HCEC 1CT (cell line): ENCODE results near the gene SRM.
"Not testable (repeated sequence)": the region's sequence is repeated elsewhere in the genome, so short reads cannot be mapped to it uniquely, and the experiment has no call there.

Experiments
- DNase-seq: peaks from one replicate; pipeline ENCODE4 v3.0.0-alpha.2; 2017

SRM gene

DNA sequence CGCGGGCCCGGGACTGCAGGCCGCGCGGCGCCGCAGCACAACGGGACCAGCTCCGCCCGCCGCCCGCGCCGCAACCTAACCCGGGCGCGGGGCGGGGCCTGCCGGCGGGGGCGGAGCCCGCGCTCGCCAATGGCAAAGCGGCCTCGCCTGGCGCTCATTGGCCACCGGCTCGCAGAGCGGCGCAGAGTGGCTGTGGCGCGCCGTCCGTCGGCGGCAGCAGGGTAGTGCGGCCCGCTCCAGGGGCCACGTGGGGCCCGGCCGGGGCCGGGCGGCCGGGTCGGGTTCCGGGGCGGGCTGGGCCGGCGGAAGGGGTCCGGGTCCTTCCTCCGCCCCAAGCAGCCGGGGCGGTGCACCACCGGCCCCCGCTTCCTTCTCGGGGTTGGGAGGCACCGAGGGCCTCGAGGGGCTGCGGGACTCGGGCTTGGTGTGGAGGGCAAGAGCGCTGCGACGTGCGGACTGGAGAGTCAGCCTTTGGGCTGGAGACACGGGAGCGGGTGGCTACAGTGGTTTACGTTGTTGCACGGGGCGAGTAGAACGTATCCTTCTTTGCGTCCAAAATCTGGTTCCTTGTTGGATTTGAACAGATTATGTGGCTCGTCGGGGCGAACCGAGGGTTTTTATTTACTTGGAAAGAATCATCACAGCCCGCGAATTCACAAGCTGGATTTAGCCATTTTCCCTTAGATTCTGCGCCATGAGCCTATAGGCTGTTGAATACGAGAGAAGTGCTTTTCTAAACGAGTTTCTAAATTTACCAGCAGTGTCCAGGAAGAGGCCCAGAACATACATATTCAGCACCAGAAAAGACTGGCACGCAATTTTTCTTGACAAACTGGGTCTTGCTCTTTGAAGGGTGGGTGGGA is at the start of gene SRM:
SRM (minus strand) TSS at position 51 of the 863 bp plus-strand sequence. CDS start 75 bp downstream, outside the sequence.
- DNase-seq = peak; percentile 92

DNA sequence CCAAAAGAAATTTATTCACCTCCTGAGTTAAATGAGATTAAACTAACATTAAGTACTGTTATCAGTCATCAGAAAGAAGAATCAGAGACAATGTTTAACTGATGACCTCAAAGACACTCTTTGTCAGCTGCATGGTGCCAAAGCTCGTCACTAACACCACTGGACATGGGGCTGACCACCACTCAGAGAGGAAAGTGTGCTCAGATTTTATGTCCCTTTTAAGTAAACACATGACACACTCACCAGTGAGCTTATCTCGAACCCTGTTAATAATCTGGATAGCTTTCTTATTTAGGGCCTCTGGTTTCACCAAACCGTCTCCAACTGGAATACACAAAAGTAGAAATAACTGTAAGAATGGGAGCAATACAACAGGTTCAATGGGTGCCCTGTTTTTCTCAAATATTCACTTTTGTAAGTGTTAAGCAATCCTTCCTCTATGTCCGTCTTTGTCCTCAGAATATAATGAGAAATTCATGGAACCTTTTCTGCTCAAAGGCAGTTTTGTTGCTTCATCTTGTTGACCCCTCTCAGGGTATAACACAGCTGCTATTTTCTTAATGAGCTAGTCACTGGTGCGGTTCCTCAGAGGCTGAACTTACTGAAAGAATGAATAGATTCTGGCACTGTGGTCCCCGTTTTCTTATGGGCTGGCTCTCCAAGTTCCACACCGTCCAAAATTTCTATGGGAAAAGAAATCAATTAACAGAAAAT is 49.4 kb upstream of the SRM start:
- no peak for DNase-seq

DNA sequence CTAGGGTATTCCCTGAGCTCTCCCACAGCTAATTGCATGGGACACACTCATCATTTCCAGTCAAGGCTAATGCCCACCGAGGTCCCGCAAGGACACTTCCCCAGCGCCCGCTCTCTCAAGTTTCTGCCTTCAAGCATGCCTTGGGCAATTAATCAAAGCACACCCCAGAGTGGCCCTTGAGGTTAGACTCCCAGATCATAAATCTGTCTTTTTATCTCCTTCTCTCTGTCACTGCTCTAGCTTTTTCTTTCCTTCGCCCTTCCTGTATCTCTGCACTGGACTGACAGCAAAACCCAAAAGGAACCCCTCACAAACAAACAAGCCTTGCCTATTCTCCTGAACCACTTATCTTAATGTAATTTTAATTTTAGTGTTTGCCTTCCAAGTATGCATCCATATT is 47.8 kb upstream of the SRM start:
- DNase-seq = no peak

GRCh38 chr1:11105586-11105985 is 45.8 kb upstream of the SRM start:
- DNase-seq = no peak

GRCh38 chr1:11101347-11101746 is 41.5 kb upstream of the SRM start:
- no peak for DNase-seq

DNA sequence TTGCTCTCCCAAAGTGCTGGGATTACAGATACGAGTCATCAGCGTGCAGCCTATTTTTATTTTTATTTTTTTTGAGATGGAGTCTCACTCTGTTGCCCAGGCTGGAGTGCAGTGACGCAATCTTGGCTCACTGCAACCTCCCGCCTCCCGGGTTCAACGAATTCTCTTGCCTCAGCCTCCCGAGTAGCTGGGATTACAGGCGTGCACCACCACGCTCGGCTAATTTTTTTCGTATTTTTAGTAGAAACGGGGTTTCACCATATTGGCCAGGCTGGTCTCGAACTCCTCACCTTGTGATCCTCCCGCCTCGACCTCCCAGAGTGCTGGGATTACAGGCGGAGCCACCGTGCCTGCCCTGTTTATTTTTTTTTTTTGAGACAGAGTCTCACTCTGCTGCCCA is 41.0 kb upstream of the SRM start:
- DNase-seq = not testable (repeated sequence)

DNA sequence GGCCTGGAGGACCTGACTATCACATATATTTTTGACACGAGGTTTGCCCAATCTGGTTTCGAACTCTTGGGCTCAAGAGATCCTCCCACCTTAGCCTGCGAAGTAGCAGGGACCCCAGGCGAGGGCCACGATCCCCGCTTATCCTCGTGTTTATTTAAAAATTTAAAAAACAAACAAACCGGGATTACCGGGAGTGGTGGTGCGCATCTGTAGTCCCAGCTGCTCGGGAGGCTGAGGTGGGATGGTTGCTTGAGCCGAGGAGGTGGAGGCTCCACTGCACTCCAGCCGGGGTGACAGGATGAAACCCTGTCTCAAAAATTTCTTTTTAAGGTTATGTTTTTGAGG is 40.3 kb upstream of the SRM start:
- no peak for DNase-seq

- DNase-seq = peak; percentile 84
Observed at GRCh38 chr1:11099310-11100148, 39.7 kb upstream of the SRM start, which contains the start of gene EXOSC10. Gene EXOSC10, minus strand, starts transcription at chr1:11099869. Its CDS starts 38 bp downstream, at chr1:11099831.

- no peak for DNase-seq
Observed at GRCh38 chr1:11098931-11099309, 39.1 kb upstream of the SRM start.

- not testable (repeated sequence) for DNase-seq
Observed at GRCh38 chr1:11083784-11084183, 24.0 kb upstream of the SRM start.

DNA sequence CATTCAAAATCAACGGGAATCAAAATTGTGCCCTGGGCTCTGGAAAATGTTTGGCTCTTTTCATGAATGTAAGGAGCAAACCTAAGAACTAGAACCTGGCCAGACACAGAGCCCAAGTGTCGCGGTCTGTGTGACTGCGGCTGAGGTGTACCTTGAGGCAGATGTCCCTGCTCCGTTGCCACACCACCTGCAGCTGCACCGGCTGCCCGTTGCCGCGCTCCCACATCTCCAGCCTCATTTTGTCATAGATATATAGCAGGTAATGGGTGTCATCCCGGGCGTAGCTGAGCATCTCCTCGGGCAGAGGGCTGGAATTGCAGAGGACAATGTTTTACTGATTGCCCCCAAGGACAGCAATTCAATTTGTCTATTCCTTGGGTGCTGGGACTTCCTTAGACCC is 21.1 kb upstream of the SRM start:
- DNase-seq = no peak

DNA sequence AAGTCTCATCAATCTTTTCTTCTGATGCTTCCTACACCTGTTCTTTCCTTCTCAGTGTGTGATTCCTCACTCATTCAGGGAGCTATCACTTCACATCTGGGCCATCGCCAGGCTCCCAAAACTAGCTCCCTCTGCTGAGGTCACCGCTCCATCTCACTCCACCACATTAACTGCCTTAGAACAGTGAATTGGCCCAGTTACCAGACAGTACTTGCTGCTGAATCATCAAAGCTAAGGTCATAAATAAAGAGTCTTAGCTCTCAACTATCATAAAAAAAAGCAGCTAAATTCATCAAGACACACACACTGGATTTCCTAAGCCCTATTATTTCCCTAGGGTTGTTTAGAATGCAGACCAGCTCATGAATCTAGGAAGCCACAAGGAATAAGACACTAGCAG is 18.8 kb upstream of the SRM start:
- DNase-seq = peak; percentile 40

- DNase-seq = not testable (repeated sequence)
Observed at GRCh38 chr1:11073398-11073797, 13.6 kb upstream of the SRM start.

DNA sequence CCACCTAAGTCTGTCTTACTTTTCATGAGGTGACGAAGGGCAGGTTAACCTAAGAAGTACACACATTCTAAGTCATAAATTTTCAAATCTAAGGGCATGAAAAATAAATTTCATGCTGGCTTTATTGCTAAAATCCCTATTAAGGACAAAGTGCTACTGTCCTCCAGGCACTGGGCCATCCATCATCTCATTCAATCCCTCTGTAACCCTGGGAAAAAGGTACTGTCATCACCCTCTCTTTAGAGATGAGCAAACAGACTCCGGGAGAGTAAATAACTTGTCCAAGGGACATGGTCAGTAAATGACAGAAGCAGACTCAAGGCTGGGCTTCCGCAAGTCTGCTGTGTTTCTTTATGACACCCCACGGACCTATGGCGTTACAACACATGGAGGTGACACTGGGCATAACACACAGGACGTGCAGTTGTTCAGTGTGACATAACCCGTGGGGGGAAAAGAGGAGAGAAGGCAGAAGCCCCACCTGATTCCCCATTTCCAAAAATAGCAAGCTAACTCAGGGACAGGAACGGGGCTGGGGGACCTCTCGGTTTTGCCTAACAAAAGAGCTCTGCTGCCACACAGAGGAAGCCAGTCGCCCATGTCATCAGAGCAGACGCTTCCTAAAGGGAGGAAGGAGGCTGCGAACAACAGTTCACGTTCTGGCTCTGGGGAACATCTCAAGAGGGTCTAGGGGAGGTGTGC is 12.5 kb upstream of the SRM start:
- DNase-seq = no peak

DNA sequence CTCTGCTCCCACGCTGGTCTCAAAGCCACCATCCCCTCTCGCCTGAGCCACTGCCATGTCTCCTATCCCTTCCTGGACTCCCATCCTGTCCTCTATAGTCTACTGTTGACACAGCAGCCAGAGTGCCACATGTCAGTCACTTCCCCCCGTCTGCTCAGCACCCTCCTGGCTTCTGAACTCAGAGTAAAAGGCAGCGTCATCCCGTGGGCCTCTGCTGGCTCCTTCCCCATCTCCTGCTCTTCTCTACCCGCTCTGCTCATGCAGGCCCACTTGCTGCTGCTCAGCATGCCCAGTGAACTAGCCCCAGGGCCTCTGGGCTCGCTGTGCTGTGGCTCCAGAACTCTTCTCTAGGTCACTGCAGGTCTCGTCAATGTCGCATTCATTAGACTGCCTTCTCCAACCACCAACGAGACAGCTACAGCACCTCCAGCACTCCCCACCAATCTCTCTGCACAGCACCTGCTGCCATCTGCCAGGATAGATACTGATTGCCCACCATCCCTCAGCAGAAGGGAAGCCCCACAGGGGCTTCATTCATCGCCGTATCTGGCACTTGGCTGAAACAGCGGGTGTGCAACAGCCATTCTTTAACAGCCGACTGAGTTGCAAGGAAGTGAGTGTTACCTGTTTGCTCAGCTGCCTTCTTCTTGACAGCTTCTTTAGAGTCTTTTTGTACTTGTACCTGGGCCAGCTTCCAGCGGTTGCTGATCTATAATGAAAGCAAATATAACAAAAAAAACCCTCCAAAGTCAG is 11.8 kb upstream of the SRM start:
- no peak for DNase-seq

GRCh38 chr1:11070876-11071275 is 11.1 kb upstream of the SRM start:
- no peak for DNase-seq

GRCh38 chr1:11068600-11069473 is 9.0 kb upstream of the SRM start:
- DNase-seq = no peak

- no peak for DNase-seq
Observed at GRCh38 chr1:11067716-11068599, 8.1 kb upstream of the SRM start.

- DNase-seq = no peak
Observed at GRCh38 chr1:11065796-11066195, 6.0 kb upstream of the SRM start.

- DNase-seq = no peak
Observed at GRCh38 chr1:11064942-11065341, 5.1 kb upstream of the SRM start.
